A549 (cell line): ENCODE results near the gene BBX. TPM values are rescaled to one million over a fixed set of nuclear protein-coding genes. Genes with fewer than 3 reads are reported as not detected.

Experiments used
- ATAC-seq, 2 experiments: fragments of 200-7000 bp in 1 of 2; fragments of >200 bp in 1 of 2; cut with Nextera tagmentation in 1 of 2; cut with Tn5 transposase in 1 of 2; 3 replicates each; pipeline versions ENCODE4 v1.8.0 to v1.9.1; 2018 to 2020; ENCODE audit warnings: mild to moderate bottlenecking in 1 of 2, moderate library complexity in 1 of 2
- CTCF ChIA-PET: fragments of 300-600 bp; sonication (Branson Sonifier 250); formaldehyde crosslinking; extraction: SDS; loops from one replicate; lab custom pipeline; 2021; ENCODE audit warnings: antibody characterized with exemption, inconsistent platforms; lab: Yijun Ruan, JAX
- POLR2A ChIA-PET: fragments of 350-600 bp; formaldehyde crosslinking; extraction: SDS; loops from one replicate; lab custom pipeline; 2021; ENCODE audit warnings: antibody characterized with exemption, inconsistent platforms; lab: Yijun Ruan, JAX
- DNase-seq, 2 experiments: peaks; one replicate each; pipeline versions ENCODE4 v3.0.0 to v3.0.0-alpha.2; 2011 to 2016; ENCODE audit warnings: low read depth in 1 of 2, low spot score in 1 of 2
- FAIRE-seq: peaks from 2 replicates; lab custom pipeline; 2011; peaks lifted over from hg19 to GRCh38; lab: Jason Lieb, UNC
- H3K27ac ChIP-seq, 2 experiments: fragments of >200 bp; sonication (Bioruptor Twin); formaldehyde crosslinking; 3 replicates each; pipeline ENCODE4 v1.5.1; 2016 to 2017
- H3K4me1 ChIP-seq: fragments of >200 bp; sonication (Bioruptor Twin); formaldehyde crosslinking; 3 replicates; pipeline ENCODE4 v1.6.1; 2016
- H3K4me2 ChIP-seq: fragments of >200 bp; sonication (Bioruptor Twin); formaldehyde crosslinking; 3 replicates; pipeline ENCODE4 v1.6.1; 2016
- H3K4me3 ChIP-seq: fragments of >200 bp; sonication (Bioruptor Twin); formaldehyde crosslinking; 3 replicates; pipeline ENCODE4 v1.5.1; 2016
- H3K9me3 ChIP-seq: fragments of >200 bp; sonication (Bioruptor Twin); formaldehyde crosslinking; 3 replicates; pipeline ENCODE4 v1.6.1; 2016
- CEBPB ChIP-seq, 2 experiments: fragments of >200 bp in 1 of 2; sonication (Bioruptor Twin) in 1 of 2; formaldehyde crosslinking in 1 of 2; IDR thresholded peaks; 2 replicates each; pipeline ENCODE4 v1.6.1; 2012 to 2016
- CHD2 ChIP-seq: fragments of 150-350 bp; IDR thresholded peaks from 2 replicates; pipeline ENCODE4 v1.6.1; 2014; ENCODE audit warnings: low read length; ENCODE audit not compliant: partially characterized antibody
- ELK1 ChIP-seq: fragments of 150-350 bp; IDR thresholded peaks from 2 replicates; pipeline ENCODE4 v1.6.1; 2014; ENCODE audit warnings: low read depth, mild to moderate bottlenecking, low read length
- EP300 ChIP-seq, 2 experiments: fragments of >200 bp; sonication (Bioruptor Twin); formaldehyde crosslinking; IDR thresholded peaks; 2 replicates in 1 of 2; 3 replicates in 1 of 2; pipeline ENCODE4 v1.6.1; 2016 to 2017
- HDAC2 ChIP-seq: fragments of 200-600 bp; sonication (generic); IDR thresholded peaks from 2 replicates; pipeline ENCODE4 v1.6.1; 2016
- HOXA7 ChIP-seq: fragments of 250-450 bp; sonication (Bioruptor Pico); IDR thresholded peaks from 2 replicates; pipeline ENCODE4 v1.5.0; 2020; ENCODE audit warnings: mild to moderate bottlenecking, moderate library complexity
- HOXB5 ChIP-seq: fragments of 250-450 bp; sonication (Bioruptor Pico); IDR thresholded peaks from 2 replicates; pipeline ENCODE4 v1.5.0; 2020; ENCODE audit warnings: mild to moderate bottlenecking, moderate library complexity
- JUN ChIP-seq, 2 experiments: fragments of >200 bp; sonication (Bioruptor Twin); formaldehyde crosslinking; IDR thresholded peaks; 2 replicates in 1 of 2; 3 replicates in 1 of 2; pipeline ENCODE4 v1.6.1; 2016 to 2017
- JUNB ChIP-seq: fragments of >200 bp; sonication (Bioruptor Twin); formaldehyde crosslinking; IDR thresholded peaks from 2 replicates; pipeline ENCODE4 v1.6.1; 2016
- KDM5A ChIP-seq: fragments of 200-600 bp; sonication (generic); IDR thresholded peaks from 2 replicates; pipeline ENCODE4 v1.6.1; 2016; ENCODE audit warnings: antibody characterized with exemption, mild to moderate bottlenecking
- MAX ChIP-seq: IDR thresholded peaks from 2 replicates; pipeline ENCODE4 v1.6.1; 2012
- MAZ ChIP-seq: fragments of 150-350 bp; IDR thresholded peaks from 2 replicates; pipeline ENCODE4 v1.6.1; 2014; ENCODE audit warnings: antibody characterized with exemption, low read depth, low read length, borderline replicate concordance
- MYC ChIP-seq: IDR thresholded peaks from 2 replicates; pipeline ENCODE4 v1.6.1; 2012; ENCODE audit warnings: mild to moderate bottlenecking, inconsistent platforms, low read length, improper control_type of control experiment, borderline replicate concordance
- NR3C1 ChIP-seq: fragments of >200 bp; sonication (Bioruptor Twin); formaldehyde crosslinking; IDR thresholded peaks from 3 replicates; pipeline ENCODE4 v1.6.1; 2017
- POLR2A ChIP-seq: IDR thresholded peaks from 2 replicates; pipeline ENCODE4 v1.6.1; 2012; ENCODE audit warnings: mild to moderate bottlenecking, low read length
- POLR2AphosphoS2 ChIP-seq: conservative IDR thresholded peaks from 2 replicates; pipeline ENCODE4 v1.6.1; 2012; ENCODE audit warnings: low read length, improper control_type of control experiment, inconsistent platforms
- RCOR1 ChIP-seq: fragments of 150-350 bp; IDR thresholded peaks from 2 replicates; pipeline ENCODE4 v1.6.1; 2014; ENCODE audit warnings: antibody characterized with exemption, low read length, low read depth
- RFX5 ChIP-seq: fragments of 450-650 bp; IDR thresholded peaks from 2 replicates; pipeline ENCODE4 v1.7.1; 2014; ENCODE audit warnings: antibody characterized with exemption, mild to moderate bottlenecking, moderate library complexity
- SMC3 ChIP-seq: fragments of >200 bp; sonication (Bioruptor Twin); formaldehyde crosslinking; IDR thresholded peaks from 3 replicates; pipeline ENCODE4 v1.6.1; 2018; ENCODE audit warnings: inconsistent platforms
- ZC3H11A ChIP-seq: fragments of 450-650 bp; IDR thresholded peaks from 2 replicates; pipeline ENCODE4 v1.6.1; 2014; ENCODE audit warnings: antibody characterized with exemption, mild to moderate bottlenecking
- ZFP36 ChIP-seq: fragments of 450-650 bp; IDR thresholded peaks from 2 replicates; pipeline ENCODE4 v1.6.1; 2014; ENCODE audit warnings: borderline replicate concordance; ENCODE audit not compliant: partially characterized antibody
- WGBS: methylation state at CpG from one replicate; pipeline ENCODE4 v1.1.6; 2017; ENCODE audit errors: missing lambda C conversion rate; 5-methylcytosine and 5-hydroxymethylcytosine counted together
- polyA plus RNA-seq, 4 experiments: library from polyadenylated mRNA; depleted of rRNA in 3 of 4; stranded (reverse); fragments of >200 nt; fragmentation: RNase III in 1 of 4; extraction: RNeasy Plus Mini Kit Qiagen cat#74134 plus additional on column Dnase treatment in 1 of 4; gene quantifications; 2 replicates in 3 of 4; 3 replicates in 1 of 4; pipeline ENCODE4 v1.2.3, GENCODE V29; 2011 to 2017
- TF ChIP-seq, protein P1 (sequence below): fragments of >200 bp; sonication (Bioruptor Twin); formaldehyde crosslinking; IDR thresholded peaks from 3 replicates; pipeline ENCODE4 v1.6.1; 2016
- TF ChIP-seq, protein P2 (sequence below): fragments of >200 bp; sonication (Bioruptor Twin); formaldehyde crosslinking; IDR thresholded peaks from 3 replicates; pipeline ENCODE4 v1.5.1; 2016
- TF ChIP-seq, protein P3 (sequence below): fragments of >200 bp; sonication (Bioruptor Twin); formaldehyde crosslinking; IDR thresholded peaks from 2 replicates; pipeline ENCODE4 v1.6.1; 2016

The BBX gene
- polyA plus RNA-seq, 2 of the 4 experiments (the other 2 are of a cell fraction): 16.7 to 62.8 TPM

- DNase-seq (no peak), ATAC-seq (no peak), FAIRE-seq (no peak)
- Histone ChIP-seq H3K4me1 (no peaks in the 10 kb centered on the region), H3K4me2 (no peak overlapping the region), H3K4me3 (no peak overlapping the region), H3K27ac (no peak overlapping the region), H3K9me3 (no peaks in the 10 kb centered on the region)
- ChIA-PET CTCF (interaction anchor here (0.5 kb wide), 1 partner anchor 690 kb away, joined by 3 read pairs; no protein-coding TSS in a partner anchor), POLR2A (no interaction called here)
- TF ChIP-seq NR3C1: no peak
- TF ChIP-seq, protein P1, sequence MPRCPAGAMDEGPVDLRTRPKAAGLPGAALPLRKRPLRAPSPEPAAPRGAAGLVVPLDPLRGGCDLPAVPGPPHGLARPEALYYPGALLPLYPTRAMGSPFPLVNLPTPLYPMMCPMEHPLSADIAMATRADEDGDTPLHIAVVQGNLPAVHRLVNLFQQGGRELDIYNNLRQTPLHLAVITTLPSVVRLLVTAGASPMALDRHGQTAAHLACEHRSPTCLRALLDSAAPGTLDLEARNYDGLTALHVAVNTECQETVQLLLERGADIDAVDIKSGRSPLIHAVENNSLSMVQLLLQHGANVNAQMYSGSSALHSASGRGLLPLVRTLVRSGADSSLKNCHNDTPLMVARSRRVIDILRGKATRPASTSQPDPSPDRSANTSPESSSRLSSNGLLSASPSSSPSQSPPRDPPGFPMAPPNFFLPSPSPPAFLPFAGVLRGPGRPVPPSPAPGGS: no peak
- TF ChIP-seq MYC: no peak
- TF ChIP-seq HOXA7 (CRISPR knock-in tag): no peak
- TF ChIP-seq SMC3: no peak
- TF ChIP-seq RFX5: no peak
- WGBS: 94% methylated on average over 1 of the region's 1 CpG
Measured at GRCh38 chr3:107797586-107797985, 274.8 kb downstream of the BBX start.

DNA sequence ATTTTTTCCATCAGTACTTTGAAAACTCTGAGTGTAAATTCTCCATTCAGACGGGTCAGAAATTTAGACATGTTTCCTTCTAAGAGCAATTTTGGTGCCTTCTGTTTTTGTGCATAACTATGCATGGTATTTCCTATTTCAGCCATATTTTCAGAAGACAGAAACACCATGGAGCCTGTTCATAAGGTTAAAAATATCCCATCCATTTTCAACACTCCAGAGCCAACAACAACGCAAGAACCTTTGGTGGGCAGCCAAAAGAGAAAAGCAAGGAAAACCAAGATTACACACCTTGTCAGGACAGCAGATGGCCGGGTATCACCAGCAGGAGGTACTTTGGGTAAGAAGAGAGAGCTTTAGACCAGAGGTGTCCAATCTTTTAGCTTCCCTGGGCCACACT is 275.6 kb downstream of the BBX start:
- POLR2A ChIA-PET: no interaction called here
- TF ChIP-seq, protein P2, sequence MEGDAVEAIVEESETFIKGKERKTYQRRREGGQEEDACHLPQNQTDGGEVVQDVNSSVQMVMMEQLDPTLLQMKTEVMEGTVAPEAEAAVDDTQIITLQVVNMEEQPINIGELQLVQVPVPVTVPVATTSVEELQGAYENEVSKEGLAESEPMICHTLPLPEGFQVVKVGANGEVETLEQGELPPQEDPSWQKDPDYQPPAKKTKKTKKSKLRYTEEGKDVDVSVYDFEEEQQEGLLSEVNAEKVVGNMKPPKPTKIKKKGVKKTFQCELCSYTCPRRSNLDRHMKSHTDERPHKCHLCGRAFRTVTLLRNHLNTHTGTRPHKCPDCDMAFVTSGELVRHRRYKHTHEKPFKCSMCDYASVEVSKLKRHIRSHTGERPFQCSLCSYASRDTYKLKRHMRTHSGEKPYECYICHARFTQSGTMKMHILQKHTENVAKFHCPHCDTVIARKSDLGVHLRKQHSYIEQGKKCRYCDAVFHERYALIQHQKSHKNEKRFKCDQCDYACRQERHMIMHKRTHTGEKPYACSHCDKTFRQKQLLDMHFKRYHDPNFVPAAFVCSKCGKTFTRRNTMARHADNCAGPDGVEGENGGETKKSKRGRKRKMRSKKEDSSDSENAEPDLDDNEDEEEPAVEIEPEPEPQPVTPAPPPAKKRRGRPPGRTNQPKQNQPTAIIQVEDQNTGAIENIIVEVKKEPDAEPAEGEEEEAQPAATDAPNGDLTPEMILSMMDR: no peak
- TF ChIP-seq ZC3H11A (no peak), RCOR1 (no peak), EP300 (IDR thresholded peaks at IDR 0.05) (no peak), POLR2A (no peak), NR3C1 (no peak)
- no peak overlapping the region for H3K4me3 ChIP-seq
- H3K4me1 ChIP-seq: no peaks in the 10 kb centered on the region
- FAIRE-seq: no peak
- H3K4me2 ChIP-seq: no peak overlapping the region
- ATAC-seq: no peak
- DNase-seq: no peak
- CTCF ChIA-PET: interaction anchor here (1.0 to 1.5 kb wide), 5 partner anchors 11 to 138 kb away, joined by 3 to 5 read pairs (median 3); no protein-coding TSS in a partner anchor
- H3K27ac ChIP-seq: no peak overlapping the region
- WGBS: 89% methylated on average over 3 of the region's 3 CpGs
- no peaks in the 10 kb centered on the region for H3K9me3 ChIP-seq

DNA sequence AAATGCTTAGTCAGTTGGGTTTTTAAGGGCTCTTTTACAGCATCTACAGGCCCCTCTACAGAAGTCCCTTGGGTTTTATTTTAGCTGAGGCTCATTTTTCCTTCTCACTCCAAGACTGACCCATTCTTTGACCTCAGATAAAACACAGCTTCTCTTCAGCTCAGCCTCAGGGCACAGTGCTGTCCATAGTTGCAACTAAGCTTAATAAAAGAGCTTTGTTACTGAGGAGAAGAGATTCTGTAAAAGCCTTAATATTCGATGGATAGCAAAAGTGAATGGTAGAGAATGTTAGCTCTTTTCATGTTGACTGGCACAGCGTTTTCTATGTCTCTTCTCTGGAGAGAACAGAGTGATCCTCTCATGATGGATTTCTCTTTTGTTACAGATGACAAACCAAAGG is 277.9 kb downstream of the BBX start:
- CTCF ChIA-PET: no interaction called here
- TF ChIP-seq MAX (no peak), RFX5 (no peak), JUNB (no peak), EP300 (IDR thresholded peaks at IDR 0.05) (no peak)
- TF ChIP-seq, protein P3, sequence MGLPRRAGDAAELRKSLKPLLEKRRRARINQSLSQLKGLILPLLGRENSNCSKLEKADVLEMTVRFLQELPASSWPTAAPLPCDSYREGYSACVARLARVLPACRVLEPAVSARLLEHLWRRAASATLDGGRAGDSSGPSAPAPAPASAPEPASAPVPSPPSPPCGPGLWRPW: no peak
- TF ChIP-seq, all 56 proteins: peak for 0
- Histone ChIP-seq H3K4me1 (no peaks in the 10 kb centered on the region), H3K4me3 (no peak overlapping the region), H3K9me3 (no peaks in the 10 kb centered on the region), H3K27ac (no peak overlapping the region), H3K4me2 (no peak overlapping the region)
- DNase-seq: no peak
- ATAC-seq: no peak
- POLR2A ChIA-PET: no interaction called here
- FAIRE-seq: no peak
- WGBS: 98% methylated on average over 2 of the region's 2 CpGs

- DNase-seq (no peak), FAIRE-seq (no peak), ATAC-seq (no peak)
- Histone ChIP-seq H3K27ac (no peak overlapping the region), H3K4me2 (no peak overlapping the region), H3K9me3 (no peaks in the 10 kb centered on the region), H3K4me1 (no peaks in the 10 kb centered on the region), H3K4me3 (no peak overlapping the region)
- POLR2A ChIA-PET: no interaction called here
- CTCF ChIA-PET: interaction anchor here (0.7 to 1.5 kb wide), 3 partner anchors 13 to 228 kb away, joined by 3 to 5 read pairs (median 3); no protein-coding TSS in a partner anchor
- no peak for TF ChIP-seq HOXB5 (CRISPR knock-in tag)
- TF ChIP-seq ZC3H11A: no peak
- TF ChIP-seq CEBPB (IDR thresholded peaks at IDR 0.05): no peak
- no peak for TF ChIP-seq POLR2AphosphoS2
- TF ChIP-seq HDAC2: no peak
- TF ChIP-seq MAX: no peak
- TF ChIP-seq KDM5A: no peak
- TF ChIP-seq JUN (IDR thresholded peaks at IDR 0.05): no peak
- TF ChIP-seq ZFP36: no peak
- no peak for TF ChIP-seq CHD2
- TF ChIP-seq MAZ: no peak
- TF ChIP-seq ELK1: no peak
- 87% methylated on average over 3 of the region's 3 CpGs for WGBS
Measured at GRCh38 chr3:107803170-107803569, 280.4 kb downstream of the BBX start.
